ENCODE results near the gene ADCYAP1R1.

GRCh38 chr7:31069860-31070555 is 17.9 kb downstream of the ADCYAP1R1 start:
- TF ChIP-seq POLR2A (IDR thresholded peaks at IDR 0.05; ENCODE audit: low read length): no peak
- TF ChIP-seq GATA1 (IDR thresholded peaks at IDR 0.05; ENCODE audit: low read depth, low read length): no peak

Data from erythroblast (primary cell).